Liver (tissue), 9 donors: ENCODE data around the gene UBFD1. TPM values are rescaled to one million over a fixed set of nuclear protein-coding genes. Genes with fewer than 3 reads are reported as not detected.

Experiments
- DNase-seq: peaks from one replicate; pipeline ENCODE4 v3.0.0-alpha.2; 2017; ENCODE audit warnings: low spot score
- H3K27ac ChIP-seq, 2 donors: one replicate each; pipeline ENCODE4 v1.7.0; 2013; ENCODE audit warnings: inconsistent platforms in 2 of 2, low read length in 2 of 2, control low read depth in 1 of 2, low read depth in 1 of 2, mild to moderate bottlenecking in 1 of 2
- H3K27me3 ChIP-seq, 4 donors: one replicate each; pipeline versions ENCODE4 v1.6.1 to v1.7.0; 2013; ENCODE audit warnings: low read length in 3 of 4, inconsistent platforms in 1 of 4, mild to moderate bottlenecking in 1 of 4, moderate library complexity in 1 of 4; ENCODE audit not compliant: control insufficient read depth in 4 of 4, insufficient read depth in 4 of 4
- H3K36me3 ChIP-seq, 4 donors: one replicate each; pipeline versions ENCODE4 v1.6.1 to v1.7.0; 2013; ENCODE audit warnings: low read length in 3 of 4, mild to moderate bottlenecking in 3 of 4, low read depth in 1 of 4, moderate library complexity in 1 of 4; ENCODE audit not compliant: control insufficient read depth in 4 of 4, insufficient read depth in 3 of 4
- H3K4me1 ChIP-seq, 4 donors: one replicate each; pipeline versions ENCODE4 v1.6.1 to v1.7.0; 2013; ENCODE audit warnings: low read length in 3 of 4, mild to moderate bottlenecking in 3 of 4, moderate library complexity in 1 of 4; ENCODE audit not compliant: control insufficient read depth in 4 of 4, insufficient read depth in 4 of 4
- H3K4me3 ChIP-seq, 3 donors: one replicate each; pipeline versions ENCODE4 v1.6.1 to v1.7.0; 2013; ENCODE audit warnings: low read length in 3 of 3, control low read depth in 1 of 3, low read depth in 1 of 3, mild to moderate bottlenecking in 1 of 3
- H3K9ac ChIP-seq, 2 donors: one replicate each; pipeline ENCODE4 v1.7.0; 2013; ENCODE audit warnings: low read length in 2 of 2, mild to moderate bottlenecking in 2 of 2, moderate library complexity in 2 of 2, control low read depth in 1 of 2, low read depth in 1 of 2
- H3K9me3 ChIP-seq, 4 donors: one replicate each; pipeline versions ENCODE4 v1.6.1 to v1.7.0; 2013; ENCODE audit warnings: low read length in 3 of 4; ENCODE audit not compliant: control insufficient read depth in 4 of 4
- EGR1 ChIP-seq, 2 donors: IDR thresholded peaks; 2 replicates each; pipeline ENCODE4 v1.6.1; 2016 to 2018; ENCODE audit warnings: antibody characterized with exemption in 2 of 2, low read depth in 2 of 2
- FOXA1 ChIP-seq: IDR thresholded peaks from 2 replicates; pipeline ENCODE4 v1.6.1; 2016; ENCODE audit warnings: antibody characterized with exemption
- FOXA2 ChIP-seq: IDR thresholded peaks from 2 replicates; pipeline ENCODE4 v1.6.1; 2016; ENCODE audit warnings: antibody characterized with exemption
- HNF4A ChIP-seq, 2 donors: conservative IDR thresholded peaks; 2 replicates each; pipeline ENCODE4 v1.6.1; 2016; ENCODE audit warnings: antibody characterized with exemption in 2 of 2, mild to moderate bottlenecking in 2 of 2
- JUND ChIP-seq, 2 donors: IDR thresholded peaks; 2 replicates each; pipeline ENCODE4 v1.6.1; 2016; ENCODE audit warnings: antibody characterized with exemption in 2 of 2
- RAD21 ChIP-seq, 2 donors: IDR thresholded peaks; 2 replicates each; pipeline ENCODE4 v1.6.1; 2016; ENCODE audit warnings: antibody characterized with exemption in 2 of 2, mild to moderate bottlenecking in 2 of 2
- RXRA ChIP-seq, 2 donors: IDR thresholded peaks; 2 replicates each; pipeline ENCODE4 v1.6.1; 2017 to 2018; ENCODE audit warnings: antibody characterized with exemption in 2 of 2, mild to moderate bottlenecking in 1 of 2
- SP1 ChIP-seq: IDR thresholded peaks from 2 replicates; pipeline ENCODE4 v1.6.1; 2018; ENCODE audit warnings: antibody characterized with exemption, mild to moderate bottlenecking
- ZBTB33 ChIP-seq: IDR thresholded peaks from 2 replicates; pipeline ENCODE4 v1.6.1; 2016; ENCODE audit warnings: antibody characterized with exemption
- WGBS: extraction: QIAGEN DNeasy Blood & Tissue Kit; methylation state at CpG from one replicate; pipeline ENCODE4 v1.1.7; 2013; 5-methylcytosine and 5-hydroxymethylcytosine counted together
- polyA plus RNA-seq, 2 donors: library from polyadenylated mRNA; stranded (reverse) in 1 of 2; unstranded in 1 of 2; fragments of 200-250 nt in 1 of 2; fragments of >200 nt in 1 of 2; fragmentation: Nextera tagmentation in 1 of 2; extraction: Ambion mirVana in 1 of 2; gene quantifications; one replicate each; pipeline versions ENCODE4 v1.2.1 to v1.2.3, GENCODE V29; 2013 to 2015
- total RNA-seq, 2 donors: library from RNA; depleted of rRNA; stranded (reverse); fragments of >200 nt; gene quantifications; one replicate each; pipeline ENCODE4 v1.2.3, GENCODE V29; 2014
- TF ChIP-seq, protein P1 (sequence below): IDR thresholded peaks from 2 replicates; pipeline ENCODE4 v1.6.1; 2016; ENCODE audit warnings: antibody characterized with exemption, mild to moderate bottlenecking
- donor health status: healthy.
- donor health status: healthy.
- donor health status: healthy.
- donor health status: healthy.
- donor health status: healthy.

UBFD1 gene
- total and polyA plus RNA-seq, 4 donors: 9.2 to 42.4 (median 25.6) TPM

GRCh38 chr16:23587726-23588125 is 30.2 kb downstream of the UBFD1 start:
- Histone ChIP-seq H3K27me3 (no peaks in the 10 kb centered on the region), H3K36me3 (peaks cover 14 to 65% (median 51%) of the 10 kb centered on the region in 4 donors), H3K9ac (no peak overlapping the region), H3K4me3 (no peak overlapping the region), H3K4me1 (no peaks in the 10 kb centered on the region), H3K27ac (no peak overlapping the region), H3K9me3 (no peaks in the 10 kb centered on the region)
- no peak for DNase-seq
- WGBS: 91% methylated on average over 5 of the region's 5 CpGs
- TF ChIP-seq HNF4A (conservative IDR thresholded peaks at IDR 0.05) (no peak), RXRA (IDR thresholded peaks at IDR 0.05) (no peak)

DNA sequence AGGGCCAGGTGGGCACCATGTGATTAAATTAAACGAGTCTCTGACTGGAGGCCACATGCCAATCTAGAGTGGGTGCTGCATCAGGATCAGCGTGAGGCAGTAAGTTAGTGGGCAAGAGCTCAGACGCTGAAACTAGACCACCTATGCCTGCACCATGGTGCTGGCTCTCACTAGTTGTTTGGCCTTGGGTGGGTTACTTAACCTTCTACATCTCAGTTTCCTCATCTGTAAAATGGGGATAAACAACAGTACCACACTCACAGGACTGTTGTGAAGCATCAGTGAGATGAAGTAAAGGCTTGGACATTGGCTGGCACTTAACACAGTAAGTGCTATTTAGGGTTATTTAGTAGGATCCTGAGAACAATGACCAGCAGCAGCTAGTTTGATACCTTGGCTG is 32.7 kb downstream of the UBFD1 start:
- Histone ChIP-seq H3K9me3 (no peaks in the 10 kb centered on the region), H3K36me3 (peaks cover 5 to 63% (median 46%) of the 10 kb centered on the region in 4 donors), H3K9ac (no peak overlapping the region), H3K4me3 (no peak overlapping the region), H3K27me3 (no peaks in the 10 kb centered on the region), H3K4me1 (peaks cover 3 to 10% (median 8%) of the 10 kb centered on the region in 4 donors), H3K27ac (no peak overlapping the region)
- DNase-seq: no peak
- no peak for TF ChIP-seq RAD21 (IDR thresholded peaks at IDR 0.05)
- TF ChIP-seq FOXA2: no peak
- TF ChIP-seq HNF4A (conservative IDR thresholded peaks at IDR 0.05): no peak
- WGBS: 96% methylated on average over 3 of the region's 3 CpGs

- TF ChIP-seq EGR1 (IDR thresholded peaks at IDR 0.05; ENCODE audit: low read depth in 2 of 2) (no peak), ZBTB33 (no peak), FOXA1 (no peak), SP1 (no peak), RXRA (IDR thresholded peaks at IDR 0.05) (no peak), JUND (IDR thresholded peaks at IDR 0.05) (no peak), FOXA2 (no peak)
- TF ChIP-seq, protein P1, sequence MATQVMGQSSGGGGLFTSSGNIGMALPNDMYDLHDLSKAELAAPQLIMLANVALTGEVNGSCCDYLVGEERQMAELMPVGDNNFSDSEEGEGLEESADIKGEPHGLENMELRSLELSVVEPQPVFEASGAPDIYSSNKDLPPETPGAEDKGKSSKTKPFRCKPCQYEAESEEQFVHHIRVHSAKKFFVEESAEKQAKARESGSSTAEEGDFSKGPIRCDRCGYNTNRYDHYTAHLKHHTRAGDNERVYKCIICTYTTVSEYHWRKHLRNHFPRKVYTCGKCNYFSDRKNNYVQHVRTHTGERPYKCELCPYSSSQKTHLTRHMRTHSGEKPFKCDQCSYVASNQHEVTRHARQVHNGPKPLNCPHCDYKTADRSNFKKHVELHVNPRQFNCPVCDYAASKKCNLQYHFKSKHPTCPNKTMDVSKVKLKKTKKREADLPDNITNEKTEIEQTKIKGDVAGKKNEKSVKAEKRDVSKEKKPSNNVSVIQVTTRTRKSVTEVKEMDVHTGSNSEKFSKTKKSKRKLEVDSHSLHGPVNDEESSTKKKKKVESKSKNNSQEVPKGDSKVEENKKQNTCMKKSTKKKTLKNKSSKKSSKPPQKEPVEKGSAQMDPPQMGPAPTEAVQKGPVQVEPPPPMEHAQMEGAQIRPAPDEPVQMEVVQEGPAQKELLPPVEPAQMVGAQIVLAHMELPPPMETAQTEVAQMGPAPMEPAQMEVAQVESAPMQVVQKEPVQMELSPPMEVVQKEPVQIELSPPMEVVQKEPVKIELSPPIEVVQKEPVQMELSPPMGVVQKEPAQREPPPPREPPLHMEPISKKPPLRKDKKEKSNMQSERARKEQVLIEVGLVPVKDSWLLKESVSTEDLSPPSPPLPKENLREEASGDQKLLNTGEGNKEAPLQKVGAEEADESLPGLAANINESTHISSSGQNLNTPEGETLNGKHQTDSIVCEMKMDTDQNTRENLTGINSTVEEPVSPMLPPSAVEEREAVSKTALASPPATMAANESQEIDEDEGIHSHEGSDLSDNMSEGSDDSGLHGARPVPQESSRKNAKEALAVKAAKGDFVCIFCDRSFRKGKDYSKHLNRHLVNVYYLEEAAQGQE: no peak
- Histone ChIP-seq H3K9me3 (no peaks in the 10 kb centered on the region), H3K4me3 (no peak overlapping the region), H3K27me3 (no peaks in the 10 kb centered on the region), H3K9ac (no peak overlapping the region), H3K27ac (no peak overlapping the region), H3K36me3 (peaks cover 1 to 37% (median 28%) of the 10 kb centered on the region in 4 donors), H3K4me1 (peaks cover 3 to 17% (median 13%) of the 10 kb centered on the region in 4 donors)
- 98% methylated on average over 12 of the region's 12 CpGs for WGBS
- DNase-seq: no peak
Observed at GRCh38 chr16:23594186-23594585, 36.7 kb downstream of the UBFD1 start.
